Bronchial smooth muscle cell (primary cell): ENCODE results near the gene RNU1-2. TPM values are rescaled to one million over a fixed set of nuclear protein-coding genes. Genes with fewer than 3 reads are reported as not detected.

ENCODE experiments used
- total RNA-seq: library from RNA; depleted of rRNA; stranded (reverse); fragments of >200 nt; gene quantifications from 2 replicates; pipeline ENCODE4 v1.2.1, GENCODE V29; 2014

RNU1-2 gene
- total RNA-seq = 2,114 and 10,807 TPM in 2 replicates

GRCh38 chr1:16895598-16896315 is at the start of gene RNU1-2:
RNU1-2 (plus strand) TSS chr1:16895980.

GRCh38 chr1:16921391-16922185 is 25.8 kb downstream of the RNU1-2 start, which contains the start of gene CROCC:
CROCC (plus strand) TSS chr1:16921931; CDS start chr1:16922019, 88 bp downstream.

Other genes starting within 250 kb of the RNU1-2 start
- 2,114 and 10,807 TPM in 2 replicates for gene RNU1-3, start 229.0 kb upstream of the RNU1-2 start, total RNA-seq
- gene RNU1-4, start 155.5 kb upstream of the RNU1-2 start, total RNA-seq = 2,114 and 10,807 TPM in 2 replicates
- 16.5 and 36.1 TPM in 2 replicates for gene CROCC, start 26.0 kb downstream of the RNU1-2 start, total RNA-seq
- gene MFAP2, start 84.6 kb downstream of the RNU1-2 start, total RNA-seq = 16.1 and 22.1 TPM in 2 replicates
- gene ATP13A2, start 115.9 kb downstream of the RNU1-2 start, total RNA-seq = 9.0 and 12.3 TPM in 2 replicates
- gene SDHB, start 158.1 kb downstream of the RNU1-2 start, total RNA-seq = 122 and 134 TPM in 2 replicates
- 0.09 TPM in 1 of 2 replicates, not detected in the other for gene PADI2, start 223.5 kb downstream of the RNU1-2 start, total RNA-seq